Measurements from ENCODE around the gene PCSK1N. TPM values are rescaled to one million over a fixed set of nuclear protein-coding genes. Genes with fewer than 3 reads are reported as not detected.

The PCSK1N gene
- total and polyA plus RNA-seq, 2 of the 13 experiments (the other 11 are each of a cell fraction or from before 2014, with no cell fraction given), result 4.5 to 14.0 TPM

DNA sequence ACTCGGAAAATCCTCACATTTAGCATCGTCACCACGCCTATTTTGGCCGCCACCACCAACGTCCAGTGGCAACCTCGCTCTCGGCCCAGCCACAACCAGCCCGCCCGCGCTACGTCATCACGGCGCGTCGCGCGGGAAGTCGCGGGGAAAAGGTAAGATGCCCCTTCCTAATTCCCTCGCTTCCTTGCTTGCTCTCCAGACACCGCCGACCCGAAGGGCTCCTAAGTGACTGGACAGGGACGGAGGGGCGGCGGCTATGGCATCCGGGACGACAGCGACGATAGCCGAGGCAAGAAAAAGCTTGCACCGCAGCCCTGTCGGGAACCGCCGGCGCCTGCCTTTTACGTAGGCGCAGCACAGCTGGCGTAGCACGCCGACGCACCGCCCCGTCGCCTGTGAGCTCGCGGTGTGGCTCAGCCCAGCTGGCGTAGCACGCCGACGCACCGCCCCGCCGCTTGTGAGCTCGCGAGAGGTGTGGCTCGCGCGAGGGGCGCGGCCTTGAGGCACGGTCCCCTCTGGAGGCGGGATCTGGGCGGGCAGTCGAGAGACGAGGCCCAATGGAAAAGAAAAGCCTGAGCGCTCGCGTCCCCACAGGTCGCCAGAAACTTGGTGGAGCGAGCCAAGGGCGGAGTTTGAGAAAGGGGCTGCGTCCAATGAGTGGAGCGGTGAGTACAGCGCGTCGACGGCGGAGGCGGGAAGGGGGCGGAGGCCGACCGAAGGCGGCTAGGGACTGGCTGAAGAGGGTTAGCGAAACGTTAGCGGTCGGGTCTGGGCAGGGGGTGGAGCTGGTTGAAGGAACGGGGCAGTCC lies 33.9 kb downstream of the PCSK1N start, which contains the start of gene HDAC6 (continued):
- no peak for TF ChIP-seq NFAT5 (CRISPR knock-in tag; IDR thresholded peaks at IDR 0.05)
- TF ChIP-seq RAD21 (CRISPR knock-in tag; IDR thresholded peaks at IDR 0.05), result no peak
- TF ChIP-seq GRHL1 (CRISPR knock-in tag; conservative IDR thresholded peaks at IDR 0.05), result no peak
- TF ChIP-seq MTF1 (CRISPR knock-in tag; IDR thresholded peaks at IDR 0.05), result no peak
- no peak; the same call in 1 of the 2 replicates for TF ChIP-seq ZNF230 (CRISPR knock-in tag; IDR thresholded peaks at IDR 0.05)
- no peak for TF ChIP-seq ESRRA (CRISPR knock-in tag; IDR thresholded peaks at IDR 0.05; ENCODE audit: low read depth)
- no peak for TF ChIP-seq ZNF572 (CRISPR knock-in tag; IDR thresholded peaks at IDR 0.05)
- TF ChIP-seq ZFP41 (CRISPR knock-in tag; IDR thresholded peaks at IDR 0.05; ENCODE audit: borderline replicate concordance), result no peak
- no peak for TF ChIP-seq SP1 (IDR thresholded peaks at IDR 0.05)
- TF ChIP-seq SP1 (CRISPR knock-in tag; IDR thresholded peaks at IDR 0.05), result peak; percentile 63
- no peak for TF ChIP-seq ZFP82 (CRISPR knock-in tag; IDR thresholded peaks at IDR 0.05; ENCODE audit: borderline replicate concordance)
- 0 out of 2 replicates have a peak, but pooled peaks have one; percentile 11 for TF ChIP-seq SOX5 (CRISPR knock-in tag; IDR thresholded peaks at IDR 0.05; ENCODE audit: borderline replicate concordance)
- TF ChIP-seq ZBTB33 (CRISPR knock-in tag; IDR thresholded peaks at IDR 0.05), result no peak
- no peak for TF ChIP-seq ZNF496 (CRISPR knock-in tag; IDR thresholded peaks at IDR 0.05; ENCODE audit: insufficient replicate concordance)
- TF ChIP-seq ZZZ3 (CRISPR knock-in tag; IDR thresholded peaks at IDR 0.05; ENCODE audit: borderline replicate concordance), result no peak; the same call in 1 of the 2 replicates
- TF ChIP-seq CTCF (CRISPR knock-in tag; IDR thresholded peaks at IDR 0.05), result no peak
- no peak for TF ChIP-seq ZC3H4 (CRISPR knock-in tag; IDR thresholded peaks at IDR 0.05; ENCODE audit: borderline replicate concordance)
- TF ChIP-seq DNMT1 (CRISPR knock-in tag; IDR thresholded peaks at IDR 0.05), result no peak
- TF ChIP-seq ZNF326 (CRISPR knock-in tag; IDR thresholded peaks at IDR 0.05; ENCODE audit: borderline replicate concordance), result no peak
